PFSK-1 (cell line): Measurements from ENCODE around the gene LRMDA.

Source experiments
- FOXP2 ChIP-seq: optimal IDR thresholded peaks from 2 replicates; pipeline ENCODE3; 2011; ENCODE audit warnings: borderline replicate concordance, control low read depth, inconsistent platforms; ENCODE audit not compliant: insufficient read depth; ENCODE audit errors: extremely low read length, extremely low read depth
- POLR2AphosphoS5 ChIP-seq: IDR thresholded peaks from 2 replicates; pipeline ENCODE4 v1.6.1; 2012; ENCODE audit warnings: low read depth, mild to moderate bottlenecking, control low read depth, low read length, moderate library complexity
- SIN3A ChIP-seq: IDR thresholded peaks from 2 replicates; pipeline ENCODE4 v1.6.1; 2012; ENCODE audit warnings: mild to moderate bottlenecking, low read length, moderate library complexity, borderline replicate concordance; ENCODE audit not compliant: insufficient read depth
- TAF1 ChIP-seq: IDR thresholded peaks from 2 replicates; pipeline ENCODE4 v1.6.1; 2012; ENCODE audit warnings: low read length, control low read depth, borderline replicate concordance; ENCODE audit not compliant: insufficient read depth
- TF ChIP-seq, protein P1 (sequence below), 2 experiments: IDR thresholded peaks; 2 replicates each; pipeline versions ENCODE4 v1.6.1 to v1.8.0; 2011 to 2012; ENCODE audit warnings: low read depth in 2 of 2, low read length in 2 of 2, control low read depth in 1 of 2, inconsistent platforms in 1 of 2, mild to moderate bottlenecking in 1 of 2, moderate library complexity in 1 of 2; ENCODE audit not compliant: insufficient read depth in 1 of 2

LRMDA gene

GRCh38 chr10:76178532-76179292 lies 747.3 kb downstream of the LRMDA start:
- TF ChIP-seq TAF1 (no peak), POLR2AphosphoS5 (no peak), FOXP2 (no peak), SIN3A (no peak)
- TF ChIP-seq, protein P1, sequence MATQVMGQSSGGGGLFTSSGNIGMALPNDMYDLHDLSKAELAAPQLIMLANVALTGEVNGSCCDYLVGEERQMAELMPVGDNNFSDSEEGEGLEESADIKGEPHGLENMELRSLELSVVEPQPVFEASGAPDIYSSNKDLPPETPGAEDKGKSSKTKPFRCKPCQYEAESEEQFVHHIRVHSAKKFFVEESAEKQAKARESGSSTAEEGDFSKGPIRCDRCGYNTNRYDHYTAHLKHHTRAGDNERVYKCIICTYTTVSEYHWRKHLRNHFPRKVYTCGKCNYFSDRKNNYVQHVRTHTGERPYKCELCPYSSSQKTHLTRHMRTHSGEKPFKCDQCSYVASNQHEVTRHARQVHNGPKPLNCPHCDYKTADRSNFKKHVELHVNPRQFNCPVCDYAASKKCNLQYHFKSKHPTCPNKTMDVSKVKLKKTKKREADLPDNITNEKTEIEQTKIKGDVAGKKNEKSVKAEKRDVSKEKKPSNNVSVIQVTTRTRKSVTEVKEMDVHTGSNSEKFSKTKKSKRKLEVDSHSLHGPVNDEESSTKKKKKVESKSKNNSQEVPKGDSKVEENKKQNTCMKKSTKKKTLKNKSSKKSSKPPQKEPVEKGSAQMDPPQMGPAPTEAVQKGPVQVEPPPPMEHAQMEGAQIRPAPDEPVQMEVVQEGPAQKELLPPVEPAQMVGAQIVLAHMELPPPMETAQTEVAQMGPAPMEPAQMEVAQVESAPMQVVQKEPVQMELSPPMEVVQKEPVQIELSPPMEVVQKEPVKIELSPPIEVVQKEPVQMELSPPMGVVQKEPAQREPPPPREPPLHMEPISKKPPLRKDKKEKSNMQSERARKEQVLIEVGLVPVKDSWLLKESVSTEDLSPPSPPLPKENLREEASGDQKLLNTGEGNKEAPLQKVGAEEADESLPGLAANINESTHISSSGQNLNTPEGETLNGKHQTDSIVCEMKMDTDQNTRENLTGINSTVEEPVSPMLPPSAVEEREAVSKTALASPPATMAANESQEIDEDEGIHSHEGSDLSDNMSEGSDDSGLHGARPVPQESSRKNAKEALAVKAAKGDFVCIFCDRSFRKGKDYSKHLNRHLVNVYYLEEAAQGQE (IDR thresholded peaks at IDR 0.05; ENCODE audit: insufficient read depth in 1 of 2, low read depth in 2 of 2, low read length in 2 of 2) = no peak

GRCh38 chr10:76179806-76180205 lies 748.4 kb downstream of the LRMDA start:
- TF ChIP-seq FOXP2 (no peak), SIN3A (no peak), POLR2AphosphoS5 (no peak)

DNA sequence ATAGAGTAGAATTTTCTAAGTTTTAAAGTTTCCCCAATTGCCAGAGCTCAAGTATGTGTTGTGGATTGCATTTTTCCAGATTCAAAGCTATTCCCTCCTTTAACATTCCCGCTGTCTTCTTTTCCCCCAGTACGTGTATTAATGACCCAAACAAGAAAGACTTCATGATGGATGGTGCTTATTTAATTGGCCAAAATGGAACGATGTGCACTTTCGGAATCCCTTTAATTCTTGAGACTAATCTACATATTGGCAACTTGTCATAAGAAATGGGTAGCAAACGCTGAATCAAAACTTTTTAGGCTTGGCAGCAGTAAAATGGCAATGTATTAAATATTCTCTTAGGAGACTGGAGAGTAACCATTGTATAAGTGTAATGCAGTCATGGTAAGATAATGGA lies 753.2 kb downstream of the LRMDA start:
- TF ChIP-seq POLR2AphosphoS5 = no peak
- TF ChIP-seq, protein P1 (IDR thresholded peaks at IDR 0.05; ENCODE audit: insufficient read depth in 1 of 2, low read depth in 2 of 2, low read length in 2 of 2) = no peak
- no peak for TF ChIP-seq TAF1
- TF ChIP-seq FOXP2 = no peak
- no peak for TF ChIP-seq SIN3A

GRCh38 chr10:76185471-76186301 lies 754.3 kb downstream of the LRMDA start:
- TF ChIP-seq POLR2AphosphoS5 (no peak), TAF1 (no peak), SIN3A (no peak), FOXP2 (no peak)
- TF ChIP-seq, protein P1 (IDR thresholded peaks at IDR 0.05; ENCODE audit: insufficient read depth in 1 of 2, low read depth in 2 of 2, low read length in 2 of 2) = no peak

GRCh38 chr10:76188216-76188615 lies 756.8 kb downstream of the LRMDA start:
- TF ChIP-seq SIN3A (no peak), POLR2AphosphoS5 (no peak), TAF1 (no peak), FOXP2 (no peak)
- TF ChIP-seq, protein P1 (IDR thresholded peaks at IDR 0.05; ENCODE audit: insufficient read depth in 1 of 2, low read depth in 2 of 2, low read length in 2 of 2) = no peak
